ENCODE data around the gene BORCS6.

Gene BORCS6

DNA sequence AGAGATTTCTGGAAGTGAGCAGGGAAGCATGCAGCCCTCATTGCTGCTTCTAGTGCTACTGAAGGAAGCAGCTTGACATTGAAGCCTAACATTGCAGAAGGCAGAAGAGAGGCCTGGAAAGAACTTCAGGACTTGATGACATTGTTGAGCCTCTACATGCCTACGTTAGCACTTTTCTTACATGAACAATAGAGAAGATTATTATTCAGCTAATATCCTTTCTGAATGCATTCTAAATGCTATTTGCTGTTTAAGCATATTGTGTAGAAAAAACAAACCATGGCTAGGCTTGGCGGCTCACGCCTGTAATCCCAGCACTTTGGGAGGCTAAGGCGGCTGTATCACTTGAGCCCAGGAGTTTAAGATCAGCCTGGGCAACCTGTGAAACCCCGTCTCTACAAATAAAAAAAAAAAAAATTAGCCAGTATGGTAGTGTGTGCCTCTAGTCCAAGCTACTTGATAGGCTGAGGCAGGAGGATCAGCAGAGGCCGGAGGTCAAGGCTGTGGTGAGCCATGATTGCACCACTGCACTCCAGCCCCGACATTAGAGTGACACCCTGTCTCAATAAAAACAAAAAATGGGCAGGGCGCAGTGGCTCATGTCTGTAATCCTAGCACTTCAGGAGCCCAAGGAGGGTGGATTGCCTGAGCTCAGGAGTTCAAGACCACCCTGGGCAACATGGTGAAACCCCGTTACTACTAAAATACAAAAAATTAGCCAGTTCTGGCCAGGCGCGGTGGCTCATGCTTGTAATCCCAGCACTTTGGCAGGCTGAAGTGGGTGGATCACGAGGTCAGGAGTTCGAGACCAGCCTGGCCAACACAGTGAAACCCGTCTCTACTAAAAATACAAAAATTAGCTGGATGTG, 22.6 kb upstream of the BORCS6 start:
- DNase-seq, result no peak

DNA sequence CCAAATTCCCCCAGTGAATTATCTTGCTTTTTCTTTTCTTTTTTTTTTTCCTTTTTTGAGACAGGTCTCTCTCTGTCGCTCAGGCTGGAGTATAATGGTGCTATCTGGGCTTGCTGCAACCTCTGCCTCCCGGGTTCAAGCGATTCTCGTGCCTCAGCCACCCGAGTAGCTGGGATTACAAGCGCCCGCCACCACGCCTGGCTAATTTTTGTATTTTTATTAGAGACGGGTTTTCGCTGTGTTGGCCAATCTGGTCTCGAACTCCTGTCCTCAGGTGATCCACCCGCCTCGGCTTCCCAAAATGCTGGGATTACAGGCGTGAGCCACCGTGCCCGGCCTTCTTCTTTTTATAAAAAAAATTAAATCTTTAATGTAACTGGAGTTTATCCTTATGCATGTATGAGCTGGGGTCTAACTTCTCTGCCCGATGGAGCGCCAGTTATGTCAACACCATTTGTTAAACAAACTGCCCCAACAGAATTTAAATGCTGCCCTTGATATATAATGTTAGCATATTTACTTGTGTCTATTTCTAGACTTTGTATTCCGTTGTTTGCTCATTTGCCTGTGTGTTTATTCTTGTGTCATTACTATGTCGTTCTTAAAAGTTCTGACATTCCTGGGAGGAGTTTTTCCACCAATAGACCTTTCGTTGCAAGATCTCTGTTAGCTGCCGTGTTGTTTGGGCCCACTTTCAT, 20.9 kb upstream of the BORCS6 start:
- DNase-seq, result no peak

DNA sequence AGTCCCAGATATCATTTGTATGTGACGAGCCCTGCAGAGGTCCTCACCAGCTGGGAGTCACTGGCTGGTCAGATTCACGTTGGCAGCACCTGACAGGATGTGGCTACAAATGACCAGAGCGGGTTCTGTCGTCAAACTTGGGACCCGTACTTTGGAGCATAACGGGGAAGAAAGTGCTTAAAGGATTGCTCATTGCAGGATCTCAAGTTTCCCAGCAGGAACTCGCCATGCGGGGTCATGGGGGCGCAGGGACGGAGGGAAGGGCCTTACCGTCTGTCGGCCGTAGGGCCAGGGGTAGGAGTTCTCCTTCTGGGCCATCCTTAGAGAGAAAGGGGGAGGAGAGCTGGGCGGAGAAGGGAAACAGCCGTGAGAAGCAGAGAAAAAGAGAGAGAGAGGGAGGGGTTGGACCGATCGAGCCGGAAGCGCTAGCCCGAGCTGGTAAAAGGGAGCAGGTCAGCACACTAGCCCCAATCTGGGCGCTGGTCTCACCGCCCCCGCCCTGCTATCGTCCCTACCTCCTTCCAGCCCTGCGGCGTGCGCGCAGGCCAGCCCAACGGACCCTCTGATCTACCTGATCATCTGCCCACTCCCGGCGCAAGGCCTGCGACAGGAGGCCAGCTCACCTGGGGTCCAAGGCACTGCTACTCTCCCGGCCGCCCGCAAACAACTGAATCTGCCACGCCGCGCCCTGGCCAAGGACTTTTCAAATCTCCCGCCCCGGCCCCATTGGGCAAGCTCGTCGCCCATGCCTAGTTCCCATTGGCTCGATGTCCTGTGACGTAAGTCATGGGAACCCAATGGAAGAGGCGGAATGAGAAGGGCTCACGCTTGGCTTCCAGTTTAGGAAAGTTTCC, 20.2 kb upstream of the BORCS6 start, which contains the start of gene AURKB:
Gene AURKB, minus strand, starts transcription at position 669 of the 854 bp plus-strand sequence. Its CDS starts 351 bp downstream, at position 318.
- DNase-seq, result peak; percentile 12 to 95 (median 81)

DNA sequence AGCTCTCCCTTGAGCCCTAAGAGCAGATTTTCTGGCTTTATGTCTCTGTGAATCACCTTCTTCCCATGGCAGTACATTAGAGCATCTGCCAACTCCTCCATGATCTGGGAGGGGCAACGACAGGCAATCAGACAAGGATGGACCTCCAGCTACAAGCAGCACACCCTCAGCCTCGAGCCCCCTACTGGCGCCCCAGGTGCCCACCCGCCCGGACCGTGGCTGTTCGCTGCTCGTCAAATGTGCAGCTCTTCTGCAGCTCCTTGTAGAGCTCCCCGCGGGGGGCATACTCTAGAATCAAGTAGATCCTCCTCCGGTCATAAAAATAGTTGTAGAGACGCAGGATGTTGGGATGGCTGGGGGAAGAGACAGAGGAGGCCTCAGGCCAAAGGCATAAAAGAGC, 16.6 kb upstream of the BORCS6 start:
- DNase-seq, result no peak

DNA sequence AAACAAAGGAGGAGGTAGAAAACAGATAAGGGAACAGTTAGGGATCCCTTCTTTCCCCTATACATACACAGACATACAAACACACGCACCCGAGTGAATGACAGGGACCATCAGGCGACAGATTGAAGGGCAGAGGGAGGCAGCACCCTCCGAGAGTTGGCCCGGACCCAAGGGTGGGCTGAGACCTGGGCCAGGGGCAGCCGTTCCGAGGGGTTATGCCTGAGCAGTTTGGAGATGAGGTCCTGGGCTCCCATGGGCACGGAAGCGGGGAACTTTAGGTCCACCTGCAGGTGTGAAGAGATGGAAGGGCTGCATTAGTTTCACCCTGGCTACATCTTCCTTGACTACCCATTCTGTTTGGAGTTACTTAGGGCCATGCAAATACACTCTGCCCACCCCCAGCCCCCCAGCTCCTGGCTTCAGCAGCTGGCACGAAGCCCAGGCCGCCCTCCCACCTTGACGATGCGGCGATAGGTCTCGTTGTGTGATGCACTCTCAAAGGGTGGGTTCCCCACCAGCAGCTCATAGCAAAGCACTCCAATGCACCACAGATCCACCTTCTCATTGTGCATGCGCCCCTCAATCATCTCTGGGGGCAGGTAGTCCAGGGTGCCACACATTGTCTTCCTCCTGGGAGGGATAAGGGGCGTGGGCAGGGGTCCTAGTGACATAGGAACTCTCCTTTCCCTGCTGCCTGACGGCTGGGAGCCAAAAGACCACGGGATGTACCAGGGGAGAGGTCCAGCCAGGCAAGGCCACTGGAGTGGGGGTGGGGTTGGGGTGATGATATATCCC, 15.0 kb upstream of the BORCS6 start:
- no peak for DNase-seq

DNA sequence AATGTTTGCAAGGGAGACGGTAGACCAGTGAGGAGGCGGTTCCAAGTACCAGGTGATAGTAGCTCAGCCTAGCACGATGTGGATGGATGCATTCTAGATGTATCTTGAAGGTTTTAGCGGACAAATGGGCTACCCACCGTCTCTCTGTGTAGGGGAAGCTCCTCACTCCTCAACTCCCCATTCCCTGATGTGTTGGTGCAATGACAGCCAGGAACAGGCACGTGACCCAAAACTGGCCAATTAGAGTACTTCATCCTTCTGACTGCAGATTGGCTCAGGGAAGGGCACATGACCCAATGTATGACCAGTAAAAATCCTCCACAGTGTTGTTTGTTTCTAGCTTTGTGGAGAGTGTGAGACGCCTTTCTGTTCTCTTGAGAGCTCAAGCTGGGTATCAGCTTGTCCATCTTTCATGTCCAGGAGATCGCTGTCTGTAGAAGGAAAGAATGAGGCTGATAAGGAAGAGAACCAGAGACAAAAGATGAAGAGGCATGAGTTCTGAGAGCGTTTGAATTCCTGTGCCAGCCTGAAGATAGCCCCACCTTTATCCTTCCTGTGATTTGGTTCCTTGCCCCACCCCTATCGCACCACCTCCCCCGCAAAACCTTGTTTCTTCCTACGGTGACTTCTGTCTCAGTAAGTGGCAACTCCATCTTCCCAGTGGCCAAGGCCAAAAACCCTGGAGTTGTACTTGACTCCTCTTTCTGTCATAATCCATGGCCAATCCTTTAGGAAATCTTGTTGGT, 2.3 kb upstream of the BORCS6 start:
- DNase-seq, result peak; percentile 38 to 99 (median 90)

DNA sequence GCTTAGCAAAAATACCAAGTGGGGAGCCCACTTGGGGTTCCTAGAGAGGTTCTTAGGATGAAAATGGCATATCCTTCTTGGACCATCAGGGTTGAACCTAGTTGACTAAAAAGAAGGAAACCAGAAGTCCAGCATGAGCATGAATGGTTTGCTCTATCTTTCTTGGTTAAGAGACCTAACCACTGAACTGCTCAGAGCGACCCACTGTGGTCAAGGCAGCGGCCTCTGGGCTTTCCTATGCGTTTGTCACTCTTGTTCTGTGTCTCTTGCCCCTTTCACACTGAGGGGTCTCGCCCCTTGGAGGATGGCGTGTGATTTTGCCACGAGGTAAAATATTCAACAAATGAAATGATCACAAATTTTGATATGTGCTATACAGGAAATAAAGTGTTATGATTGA, 526 bp upstream of the BORCS6 start:
- DNase-seq, result no peak

DNA sequence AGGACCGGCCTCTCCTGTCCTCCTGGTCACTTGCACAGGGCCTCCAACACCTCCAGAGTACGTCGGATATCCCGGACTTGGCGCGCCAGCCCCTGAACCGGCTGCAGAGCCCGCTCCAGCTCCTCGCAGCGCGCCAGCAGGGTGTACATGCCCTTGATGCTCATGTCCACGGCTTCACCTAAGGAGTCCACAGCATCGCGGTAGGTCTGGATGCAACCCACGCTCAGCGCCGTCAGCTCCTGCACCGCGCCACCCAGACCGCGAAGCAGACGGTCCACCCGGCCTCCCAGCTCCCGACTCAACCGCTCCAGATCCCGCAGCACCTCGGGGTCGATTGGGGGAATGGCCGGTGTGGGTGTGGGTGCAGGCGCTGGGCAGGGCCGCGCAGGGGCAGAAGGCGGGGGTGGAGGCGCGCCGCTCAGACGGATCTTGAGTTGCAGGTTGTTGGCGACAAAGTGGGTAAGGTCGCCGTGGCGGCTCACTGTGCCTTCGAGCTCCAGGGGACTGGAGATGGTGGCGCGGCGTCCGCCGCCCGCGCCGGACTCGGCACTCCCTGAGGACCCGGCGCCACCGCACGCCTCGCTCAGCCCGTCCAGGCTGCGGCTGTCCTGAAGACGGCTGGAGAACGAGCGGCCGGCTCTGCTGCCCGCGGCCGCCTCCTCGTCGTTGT, 804 bp downstream of the BORCS6 start:
- peak in 10 of 56 donors; percentile 25 to 51 (median 36) for DNase-seq

DNA sequence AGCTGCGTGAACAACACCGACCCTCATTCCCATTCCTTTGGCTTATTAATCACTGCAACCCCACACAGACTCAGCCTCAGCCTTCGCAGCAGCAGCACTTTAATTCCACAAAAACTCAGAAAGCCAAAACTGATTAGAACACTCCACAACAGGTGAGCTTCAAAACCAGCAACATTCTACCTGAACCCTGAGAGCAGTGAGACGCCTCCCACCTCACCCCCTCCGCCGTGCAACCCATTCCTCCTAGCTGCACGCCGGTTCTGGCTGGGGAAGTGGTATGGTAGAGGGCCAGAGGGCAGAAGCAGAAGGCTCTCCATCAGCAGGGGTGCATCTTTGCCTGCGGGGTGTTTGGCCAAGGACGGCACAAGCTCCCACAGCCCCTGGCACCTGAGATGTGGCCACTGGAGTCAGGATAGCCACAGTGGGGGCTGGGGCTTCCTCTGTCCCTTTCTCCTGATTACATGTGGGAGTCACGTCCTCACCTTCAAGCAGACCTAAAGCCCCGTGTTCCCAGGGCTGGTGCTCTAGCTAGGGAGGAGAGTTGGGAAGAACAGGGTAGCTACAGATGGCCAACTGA, 1.6 kb downstream of the BORCS6 start:
- DNase-seq, result peak in 4 of 56 donors; percentile 17 to 32 (median 22)

DNA sequence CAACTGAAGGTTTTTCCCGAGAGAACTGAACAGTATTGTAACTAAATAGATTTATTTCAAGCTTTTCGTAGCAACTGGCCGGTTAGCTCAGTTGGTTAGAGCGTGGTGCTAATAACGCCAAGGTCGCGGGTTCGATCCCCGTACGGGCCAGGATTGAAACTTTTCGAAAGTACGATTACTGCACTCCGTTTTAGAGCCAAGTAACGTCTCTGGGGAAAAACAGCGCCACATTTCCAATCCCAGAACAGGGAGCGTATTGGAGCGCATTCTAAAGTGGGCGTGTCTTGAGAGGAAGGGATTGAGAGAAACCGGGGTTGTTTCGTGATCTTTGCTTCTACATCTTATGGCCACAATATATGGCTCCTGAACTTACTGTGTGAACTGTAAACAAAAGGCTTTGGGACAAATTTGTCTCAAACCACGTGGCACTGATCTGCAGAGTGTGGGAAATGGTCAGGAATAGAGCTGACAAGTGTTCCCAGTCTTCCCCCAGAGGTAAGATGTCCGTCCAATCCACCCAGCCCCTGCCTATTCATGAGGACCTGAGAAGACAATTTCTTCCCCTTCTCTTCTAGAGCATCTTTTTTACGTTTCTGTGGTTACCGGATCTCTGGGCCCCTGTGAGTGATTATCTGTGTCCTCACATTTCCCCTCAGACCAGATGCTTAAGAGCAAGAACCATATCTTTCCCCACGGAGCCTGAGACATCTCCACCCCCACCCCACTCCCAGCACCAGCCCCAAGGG, 2.3 kb downstream of the BORCS6 start:
- peak in 55 of 56 donors; percentile 35 to 91 (median 75) for DNase-seq

DNA sequence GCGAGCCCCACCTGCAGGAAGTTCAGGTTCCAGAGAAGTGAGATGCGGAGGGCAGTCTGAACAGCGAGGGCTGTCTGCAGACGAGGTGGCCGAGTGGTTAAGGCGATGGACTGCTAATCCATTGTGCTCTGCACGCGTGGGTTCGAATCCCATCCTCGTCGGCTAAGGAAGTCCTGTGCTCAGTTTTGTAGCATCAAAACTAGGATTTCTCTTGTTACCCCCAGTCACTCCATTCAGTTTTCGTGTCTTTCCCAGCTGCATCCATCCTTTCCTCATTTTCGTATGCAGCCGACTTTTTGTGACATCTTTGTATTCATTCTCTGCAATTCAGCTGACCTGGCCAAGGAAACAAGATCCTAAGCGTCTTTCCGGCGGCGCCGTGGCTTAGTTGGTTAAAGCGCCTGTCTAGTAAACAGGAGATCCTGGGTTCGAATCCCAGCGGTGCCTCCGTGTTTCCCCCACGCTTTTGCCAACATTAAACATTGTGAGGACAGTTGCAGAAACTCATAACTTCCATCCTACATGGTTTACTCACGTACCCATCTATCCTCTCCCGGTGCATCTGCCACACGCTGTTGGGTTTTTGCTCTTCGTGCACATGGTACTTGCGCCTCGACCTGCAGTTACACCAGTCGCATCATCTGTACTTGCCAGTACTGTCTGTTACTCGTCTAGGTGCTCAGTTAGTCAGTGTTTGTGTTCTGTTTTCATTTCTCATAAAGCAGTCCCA, 3.0 kb downstream of the BORCS6 start:
- DNase-seq, result peak; percentile 58 to 98 (median 90)

DNA sequence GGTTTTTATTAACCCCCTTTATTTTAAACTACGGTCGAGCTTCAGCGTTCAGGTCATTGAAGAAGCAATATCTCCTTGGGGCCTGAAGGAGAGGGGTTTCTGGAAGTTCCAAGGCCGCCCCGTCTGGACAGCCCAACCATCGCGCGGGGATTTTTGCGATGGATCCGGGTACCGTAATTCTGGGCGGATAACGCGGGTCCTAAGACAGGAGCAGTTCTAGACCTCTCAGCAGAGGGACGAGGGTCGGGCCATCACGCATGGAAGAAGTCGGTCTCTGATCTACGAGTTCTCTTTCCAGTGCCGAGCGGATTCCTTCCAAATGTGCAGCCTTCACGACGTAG, 3.6 kb downstream of the BORCS6 start:
- no peak for DNase-seq

DNA sequence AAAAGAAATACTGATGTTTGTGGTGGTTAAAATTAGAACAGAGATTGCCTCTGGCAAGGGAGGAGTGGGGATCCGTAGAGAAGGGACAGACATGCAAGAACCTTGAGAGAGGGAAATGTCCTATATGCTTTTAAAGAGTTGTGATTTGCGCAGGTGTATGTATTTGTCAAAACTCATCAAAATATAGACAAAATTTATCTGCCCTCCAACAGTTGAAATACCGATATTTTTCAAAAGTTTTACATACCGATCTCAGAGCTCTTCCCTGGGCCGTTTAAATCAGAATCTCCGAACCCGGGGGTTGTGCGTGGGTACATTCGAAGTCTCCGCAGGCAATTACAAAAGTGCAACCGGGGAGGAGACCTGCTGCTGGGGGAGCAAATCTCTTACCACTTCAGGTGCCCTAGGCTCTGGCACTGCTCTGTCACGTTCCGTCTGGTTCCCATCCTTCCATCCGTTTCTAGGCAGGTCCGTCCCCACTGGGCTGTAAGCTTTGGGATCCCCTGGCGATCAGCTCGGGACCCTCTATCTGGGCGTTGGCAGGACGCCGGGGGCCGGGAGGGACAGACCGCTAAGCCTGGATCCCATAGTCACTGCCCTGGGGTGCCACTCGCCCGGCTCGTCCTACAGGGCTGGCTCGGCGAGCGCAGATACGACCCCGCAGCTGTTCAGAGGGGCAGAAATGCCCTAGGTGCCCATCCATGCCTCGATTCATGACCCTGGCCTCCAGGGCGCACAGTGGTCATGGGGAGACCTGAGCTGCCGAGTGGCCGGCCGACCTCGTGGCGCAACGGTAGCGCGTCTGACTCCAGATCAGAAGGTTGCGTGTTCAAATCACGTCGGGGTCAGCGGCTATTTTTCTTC, 4.2 kb downstream of the BORCS6 start:
- DNase-seq, result peak; percentile 30 to 90 (median 77)

DNA sequence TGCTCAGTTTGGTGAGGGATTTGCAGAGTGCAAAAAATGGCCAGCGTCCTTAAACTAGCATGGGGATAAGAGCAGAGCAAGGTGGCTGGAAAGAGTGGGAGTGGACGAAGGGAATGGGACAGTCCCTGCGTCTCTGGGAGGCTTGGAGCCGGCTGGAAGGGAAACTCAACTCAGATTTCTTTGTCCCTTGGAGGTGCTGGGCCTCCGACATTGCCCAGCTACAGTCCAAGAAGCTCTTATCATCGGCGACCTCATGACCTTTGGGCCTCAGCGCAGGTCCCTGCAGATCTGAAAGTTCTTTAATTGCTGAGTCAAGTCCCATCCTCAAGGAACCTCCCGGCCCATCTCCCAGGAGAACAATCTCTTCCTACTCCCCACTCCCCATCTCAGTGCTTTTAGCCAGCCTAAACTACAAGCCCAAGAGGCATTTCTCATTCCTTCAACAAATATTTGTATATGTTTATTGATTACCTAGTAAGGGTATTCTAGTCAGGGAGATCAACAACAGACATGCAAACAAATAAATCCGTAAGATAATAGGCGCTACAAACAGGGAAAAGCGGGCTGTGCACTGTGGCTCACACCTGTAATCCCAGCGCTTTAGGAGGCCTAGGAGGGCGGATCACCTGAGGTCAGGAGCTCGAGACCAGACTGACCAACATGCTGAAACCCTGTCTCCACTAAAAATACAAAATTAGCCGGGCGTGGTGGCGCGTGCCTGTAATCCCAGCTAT, 12.8 kb downstream of the BORCS6 start:
- no peak for DNase-seq

DNA sequence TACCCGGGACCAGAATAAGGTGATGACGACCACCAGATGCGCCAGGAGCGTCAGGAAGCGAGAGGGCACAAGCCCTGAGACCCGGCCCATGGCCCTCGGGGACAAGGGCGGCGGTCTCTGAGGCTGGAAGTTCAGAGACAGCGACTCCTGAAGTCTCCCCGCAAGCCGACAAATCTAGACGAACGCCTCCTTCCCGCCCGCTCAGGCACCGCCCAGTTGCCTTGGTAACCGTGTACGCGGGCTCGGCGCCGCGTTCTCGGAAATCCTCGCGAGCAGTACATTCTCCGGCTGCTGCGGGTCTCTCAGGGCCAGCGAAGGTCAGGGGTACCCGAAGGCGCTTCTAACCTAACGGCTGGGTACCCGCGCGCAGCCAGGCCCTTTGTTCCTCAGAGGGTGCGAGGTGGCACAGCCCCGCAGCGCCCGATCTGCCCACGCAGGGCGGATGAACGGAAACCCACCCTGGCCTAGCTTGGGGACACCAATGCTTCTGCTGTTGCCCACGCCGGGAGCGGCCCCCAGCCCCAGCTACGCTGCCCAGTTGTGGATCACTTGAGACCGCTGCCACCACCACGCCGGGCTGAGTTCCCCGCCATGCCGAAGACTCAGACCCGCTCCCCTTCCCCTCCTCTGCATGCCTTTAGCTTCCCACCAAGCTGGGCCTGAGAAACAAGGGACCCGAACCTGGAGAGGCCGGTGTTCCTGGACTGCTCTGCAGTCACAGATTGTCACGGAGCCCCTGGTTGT, 13.6 kb downstream of the BORCS6 start, which contains the start of gene TMEM107:
Gene TMEM107, minus strand, starts transcription at position 184 of the 744 bp plus-strand sequence. Its CDS starts 94 bp downstream, at position 90.
- DNase-seq, result peak in 52 of 56 donors; percentile 22 to 82 (median 60)
